ENCODE measurements around the gene SIN3A.

DNA sequence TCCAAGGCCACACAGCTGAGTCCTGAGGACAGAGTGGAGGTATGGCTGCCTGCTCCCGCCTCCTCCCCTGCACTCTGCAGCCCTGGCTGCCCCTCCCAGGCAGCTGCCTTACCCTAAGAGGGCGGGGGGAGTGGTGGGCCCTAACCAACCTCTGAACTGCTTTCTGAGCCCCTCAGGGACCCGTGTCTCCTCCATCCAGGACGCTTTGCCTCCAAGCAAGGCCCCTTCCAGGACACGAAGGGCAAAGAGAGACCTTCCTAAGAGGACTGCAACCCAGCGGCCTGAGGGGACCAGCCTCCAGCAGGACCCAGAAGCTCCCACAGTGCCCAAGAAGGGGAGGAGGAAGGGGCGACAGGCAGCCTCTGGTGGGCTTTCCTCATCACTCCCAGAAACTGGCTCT lies 97.0 kb downstream of the SIN3A start:
- TF ChIP-seq CTCF (conservative IDR thresholded peaks at IDR 0.05; ENCODE audit: low read depth, low read length) (no peak), EZH2 (IDR thresholded peaks at IDR 0.05; ENCODE audit: low read length, unreplicated experiment) (no peak)

Data from PC-3 (cell line).